H1 (cell line): ENCODE measurements around the gene RCBTB1. TPM values are rescaled to one million over a fixed set of nuclear protein-coding genes. Genes with fewer than 3 reads are reported as not detected.

Experiments
- CTCF ChIA-PET: fragments of 300-600 bp; sonication (Branson Sonifier 250); formaldehyde crosslinking; loops from one replicate; lab custom pipeline; 2021; ENCODE audit not compliant: partially characterized antibody; lab: Charles Lee
- POLR2A ChIA-PET: fragments of 300-600 bp; sonication (Branson Sonifier 250); formaldehyde crosslinking; loops from one replicate; lab custom pipeline; 2021; ENCODE audit warnings: inconsistent platforms; ENCODE audit not compliant: partially characterized antibody; lab: Charles Lee
- DNase-seq, 2 experiments: peaks; one replicate each; pipeline versions ENCODE4 v3.0.0 to v3.0.0-alpha.2; 2010 to 2022; ENCODE audit warnings: low spot score in 2 of 2, low read depth in 1 of 2, mixed read lengths in 1 of 2
- FAIRE-seq: peaks from 2 replicates; lab custom pipeline; 2011; peaks lifted over from hg19 to GRCh38; lab: Jason Lieb, UNC
- H2AFZ ChIP-seq: 2 replicates; pipeline ENCODE4 v1.8.1; 2012; ENCODE audit warnings: low read length, inconsistent platforms
- H2AK5ac ChIP-seq: 2 replicates; pipeline ENCODE4 v1.6.1; 2013; ENCODE audit warnings: low read depth, low read length
- H2BK120ac ChIP-seq: replicated peaks from 2 replicates; pipeline ENCODE3; 2013; ENCODE audit warnings: low read depth, low read length, inconsistent platforms
- H2BK12ac ChIP-seq: 2 replicates; pipeline ENCODE4 v1.6.1; 2013; ENCODE audit warnings: low read depth, low read length
- H2BK15ac ChIP-seq: 2 replicates; pipeline ENCODE4 v1.6.1; 2013; ENCODE audit warnings: low read length
- H2BK20ac ChIP-seq: 2 replicates; pipeline ENCODE4 v1.6.1; 2013; ENCODE audit warnings: low read length
- H2BK5ac ChIP-seq: 2 replicates; pipeline ENCODE4 v1.6.1; 2013; ENCODE audit warnings: low read depth, low read length
- H3K14ac ChIP-seq: 2 replicates; pipeline ENCODE4 v1.6.1; 2013; ENCODE audit warnings: inconsistent platforms; ENCODE audit not compliant: insufficient read length
- H3K18ac ChIP-seq: 2 replicates; pipeline ENCODE4 v1.6.1; 2013; ENCODE audit warnings: low read length; ENCODE audit errors: extremely low read depth
- H3K23ac ChIP-seq: 2 replicates; pipeline ENCODE4 v1.6.1; 2013; ENCODE audit warnings: inconsistent platforms; ENCODE audit not compliant: insufficient read length
- H3K23me2 ChIP-seq: 2 replicates; pipeline ENCODE4 v1.6.1; 2013; ENCODE audit warnings: low read depth, low read length
- H3K27ac ChIP-seq: 2 replicates; pipeline ENCODE4 v1.6.1; 2011; ENCODE audit warnings: low read depth, low read length, inconsistent platforms
- H3K27me3 ChIP-seq, 4 experiments: replicated peaks in 1 of 4; 1 replicate in 1 of 4; 2 replicates in 3 of 4; pipeline versions ENCODE4 v1.6.1 to v1.8.1; 2011 to 2013; ENCODE audit warnings: low read length in 3 of 4, mild to moderate bottlenecking in 3 of 4, inconsistent platforms in 2 of 4, mixed read lengths in 2 of 4, moderate library complexity in 1 of 4; ENCODE audit not compliant: control insufficient read depth in 3 of 4, insufficient read depth in 3 of 4; ENCODE audit errors: extremely low read depth in 1 of 4
- H3K36me3 ChIP-seq, 4 experiments: 2 replicates each; pipeline versions ENCODE4 v1.6.1 to v1.8.1; 2011 to 2013; ENCODE audit warnings: mild to moderate bottlenecking in 4 of 4, low read length in 3 of 4, moderate library complexity in 2 of 4, control low read depth in 1 of 4, inconsistent platforms in 1 of 4; ENCODE audit not compliant: insufficient read depth in 4 of 4, control insufficient read depth in 2 of 4
- H3K4ac ChIP-seq: replicated peaks from 2 replicates; pipeline ENCODE3; 2013; ENCODE audit warnings: low read length, low read depth, mixed read lengths, inconsistent platforms; ENCODE audit not compliant: insufficient read length
- H3K4me1 ChIP-seq, 4 experiments: replicated peaks in 1 of 4; 1 replicate in 1 of 4; 2 replicates in 3 of 4; pipeline versions ENCODE4 v1.6.1 to v1.8.1; 2011 to 2013; ENCODE audit warnings: low read length in 3 of 4, inconsistent platforms in 2 of 4, mixed read lengths in 1 of 4; ENCODE audit not compliant: insufficient read depth in 4 of 4, control insufficient read depth in 3 of 4
- H3K4me2 ChIP-seq, 2 experiments: 2 replicates each; pipeline versions ENCODE4 v1.6.1 to v1.8.1; 2011 to 2013; ENCODE audit warnings: low read depth in 2 of 2, low read length in 2 of 2, control low read depth in 1 of 2, inconsistent platforms in 1 of 2, mild to moderate bottlenecking in 1 of 2; ENCODE audit not compliant: insufficient read depth in 1 of 2
- H3K4me3 ChIP-seq, 4 experiments: fragments of 200-600, 300-600 bp in 1 of 4; sonication (generic), shearing (Covaris generic), sonication (Bioruptor Twin) in 1 of 4; 2 replicates each; pipeline versions ENCODE4 v1.5.1 to v1.8.1; 2011 to 2016; ENCODE audit warnings: low read length in 4 of 4, low read depth in 3 of 4, control low read depth in 2 of 4, inconsistent platforms in 2 of 4, mild to moderate bottlenecking in 2 of 4, mixed read lengths in 1 of 4, moderate library complexity in 1 of 4; ENCODE audit not compliant: insufficient read depth in 2 of 4; ENCODE audit errors: extremely low read depth in 1 of 4
- H3K56ac ChIP-seq: replicated peaks from 2 replicates; pipeline ENCODE3; 2013; ENCODE audit warnings: low read depth, mild to moderate bottlenecking, mixed read lengths, low read length, inconsistent platforms; ENCODE audit not compliant: insufficient read length
- H3K79me1 ChIP-seq: 2 replicates; pipeline ENCODE4 v1.6.1; 2013; ENCODE audit warnings: low read depth, low read length, control low read depth
- H3K79me2 ChIP-seq, 2 experiments: 2 replicates each; pipeline versions ENCODE4 v1.6.1 to v1.8.1; 2012 to 2013; ENCODE audit warnings: low read length in 2 of 2, mild to moderate bottlenecking in 2 of 2, inconsistent platforms in 1 of 2; ENCODE audit not compliant: insufficient read depth in 2 of 2, control insufficient read depth in 1 of 2
- H3K9ac ChIP-seq, 4 experiments: replicated peaks in 1 of 4; 1 replicate in 1 of 4; 2 replicates in 3 of 4; pipeline versions ENCODE4 v1.6.1 to v1.8.1; 2011 to 2013; ENCODE audit warnings: low read depth in 3 of 4, low read length in 3 of 4, control low read depth in 2 of 4, mild to moderate bottlenecking in 2 of 4, moderate library complexity in 2 of 4, inconsistent platforms in 1 of 4; ENCODE audit errors: extremely low read depth in 1 of 4
- H3K9me3 ChIP-seq, 2 experiments: 2 replicates each; pipeline versions ENCODE4 v1.6.1 to v1.8.1; 2012 to 2013; ENCODE audit warnings: mild to moderate bottlenecking in 2 of 2, moderate library complexity in 2 of 2, control low read depth in 1 of 2, inconsistent platforms in 1 of 2, low read depth in 1 of 2, low read length in 1 of 2, mixed read lengths in 1 of 2; ENCODE audit not compliant: insufficient read depth in 2 of 2
- H4K20me1 ChIP-seq, 2 experiments: replicated peaks in 1 of 2; 2 replicates each; pipeline versions ENCODE3 to v1.8.1; 2011 to 2013; ENCODE audit warnings: inconsistent platforms in 2 of 2, low read length in 2 of 2, mild to moderate bottlenecking in 1 of 2; ENCODE audit not compliant: insufficient read depth in 2 of 2, control insufficient read depth in 1 of 2
- H4K5ac ChIP-seq: 2 replicates; pipeline ENCODE4 v1.6.1; 2013; ENCODE audit warnings: low read length, low read depth, mixed read lengths, inconsistent platforms; ENCODE audit not compliant: insufficient read length
- H4K8ac ChIP-seq: 2 replicates; pipeline ENCODE4 v1.8.0; 2013; ENCODE audit warnings: mild to moderate bottlenecking, moderate library complexity, low read length, inconsistent platforms; ENCODE audit not compliant: insufficient read depth; ENCODE audit errors: extremely low read depth
- H4K91ac ChIP-seq: replicated peaks from 2 replicates; pipeline ENCODE3; 2013; ENCODE audit warnings: low read length, mixed read lengths, inconsistent platforms; ENCODE audit not compliant: insufficient read length
- CBX5 ChIP-seq: fragments of 300-800, 300-1000 bp; sonication (generic); IDR thresholded peaks from 2 replicates; pipeline ENCODE4 v1.7.1; 2016; ENCODE audit warnings: antibody characterized with exemption, low read length, low read depth
- EZH2 ChIP-seq: fragments of 200-600 bp; sonication (generic); IDR thresholded peaks from 2 replicates; pipeline ENCODE4 v1.7.1; 2012; ENCODE audit warnings: low read depth, mild to moderate bottlenecking, moderate library complexity, low read length, inconsistent platforms; ENCODE audit not compliant: severe bottlenecking
- KDM4A ChIP-seq: IDR thresholded peaks from one replicate; pipeline ENCODE4 v1.7.1; 2012; ENCODE audit warnings: low read depth, mild to moderate bottlenecking, moderate library complexity, low read length, inconsistent platforms; ENCODE audit not compliant: severe bottlenecking
- POLR2AphosphoS5 ChIP-seq: IDR thresholded peaks from 2 replicates; pipeline ENCODE4 v1.6.1; 2011; ENCODE audit warnings: low read depth, low read length
- SRF ChIP-seq: IDR thresholded peaks from 2 replicates; pipeline ENCODE4 v1.6.1; 2011; ENCODE audit warnings: mild to moderate bottlenecking, low read depth, low read length, moderate library complexity
- TEAD4 ChIP-seq: IDR thresholded peaks from 2 replicates; pipeline ENCODE4 v1.6.1; 2012; ENCODE audit warnings: low read depth, low read length, inconsistent platforms, mixed read lengths
- WGBS, 2 experiments: shearing (Covaris generic) in 1 of 2; methylation state at CpG; one replicate each; pipeline versions ENCODE4 v1.1.6 to v1.1.7; 2013 to 2015; ENCODE audit warnings: low lambda C conversion rate in 2 of 2, mixed read lengths in 2 of 2, inconsistent platforms in 1 of 2, low coverage in 1 of 2, missing lambda C conversion rate in 1 of 2; ENCODE audit not compliant: insufficient replicate concordance in 2 of 2, insufficient coverage in 1 of 2, insufficient read length in 1 of 2; ENCODE audit errors: extremely low coverage in 1 of 2, missing lambda C conversion rate in 1 of 2; 5-methylcytosine and 5-hydroxymethylcytosine counted together
- polyA plus RNA-seq, 7 experiments: library from polyadenylated mRNA; depleted of rRNA in 3 of 7; stranded (reverse) in 5 of 7; unstranded in 2 of 7; fragments of >200 nt in 5 of 7; fragments of 200-250 nt in 2 of 7; gene quantifications; 1 replicate in 5 of 7; 2 replicates in 1 of 7; 4 replicates in 1 of 7; pipeline versions ENCODE4 v1.2.1 to v1.2.3, GENCODE V29; 2011 to 2013; ENCODE audit warnings: missing spikeins in 2 of 7, mixed read lengths in 2 of 7
- total RNA-seq: library from RNA; stranded (reverse); fragmentation: NEBNext Ultra II Directional; extraction: Animal tissue kit (Norgen Biotek cat#: 25700); gene quantifications from 2 replicates; pipeline ENCODE4 v1.2.1, GENCODE V29; 2021
- TF ChIP-seq, protein P1 (sequence below), 3 experiments: IDR thresholded peaks; 1 replicate in 2 of 3; 2 replicates in 1 of 3; pipeline versions ENCODE4 v1.5.1 to v1.6.1; 2011; ENCODE audit warnings: low read length in 3 of 3, mild to moderate bottlenecking in 3 of 3, inconsistent platforms in 2 of 3, low read depth in 1 of 3, moderate library complexity in 1 of 3; ENCODE audit not compliant: insufficient read depth in 1 of 3; ENCODE audit errors: control extremely low read depth in 1 of 3

The RCBTB1 gene
- total and polyA plus RNA-seq, 2 of the 8 experiments (the other 6 are each of a cell fraction or from before 2014, with no cell fraction given), result 13.7 to 29.8 TPM

DNA sequence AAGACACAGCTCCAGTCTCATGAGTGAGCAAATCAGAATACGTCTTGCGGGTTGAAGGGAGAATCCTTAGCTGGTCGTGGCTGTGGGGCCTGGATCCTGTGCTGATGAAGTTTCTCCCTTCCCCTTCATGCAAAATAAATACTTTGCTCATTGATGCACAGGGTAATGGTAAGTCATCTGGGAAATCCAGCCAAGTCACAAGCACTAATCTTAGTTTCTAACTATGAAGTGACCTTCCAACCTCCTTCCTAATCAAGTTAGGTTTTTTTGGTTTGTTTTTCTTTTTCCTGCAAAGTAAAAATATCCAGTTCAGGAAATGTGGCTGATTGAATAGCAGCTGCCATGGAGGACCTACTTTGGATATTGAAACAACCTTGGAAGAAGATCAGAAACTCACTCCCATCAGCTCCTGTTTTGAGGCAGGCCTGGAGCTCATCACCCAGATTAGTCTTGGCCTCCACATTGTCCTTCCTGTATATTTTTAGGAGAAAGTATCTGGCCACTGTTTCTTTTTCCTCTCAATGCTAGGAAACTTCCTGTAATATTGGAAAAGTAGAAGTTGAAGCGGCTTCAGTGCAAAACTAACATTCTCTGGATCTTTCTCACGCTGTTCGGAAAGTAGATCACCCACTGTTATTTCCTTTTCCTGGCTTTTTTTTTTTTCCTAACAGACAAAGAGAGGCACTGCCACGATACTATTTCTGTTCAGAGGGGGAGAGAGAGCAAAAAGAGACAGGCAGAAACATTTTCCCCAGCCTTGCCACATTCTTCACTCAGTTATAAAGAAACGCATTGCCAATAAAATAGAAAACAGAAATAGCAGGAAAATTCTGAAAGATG is 30.7 kb upstream of the RCBTB1 start:
- no peak overlapping the region for H3K18ac ChIP-seq
- no peak overlapping the region for H2BK20ac ChIP-seq
- FAIRE-seq (no peak), DNase-seq (no peak)
- no peak overlapping the region for H3K4ac ChIP-seq
- H4K91ac ChIP-seq, result no peak overlapping the region
- no peaks in the 10 kb centered on the region for H3K9me3 ChIP-seq
- no peaks in the 10 kb centered on the region for H3K79me2 ChIP-seq
- H3K14ac ChIP-seq, result no peak overlapping the region
- no peak overlapping the region for H2BK15ac ChIP-seq
- H3K36me3 ChIP-seq, result no peaks in the 10 kb centered on the region
- no peak overlapping the region for H4K8ac ChIP-seq
- H2BK120ac ChIP-seq, result no peak overlapping the region
- no peak overlapping the region for H3K9ac ChIP-seq
- no peak overlapping the region for H4K5ac ChIP-seq
- no peak overlapping the region for H3K56ac ChIP-seq
- no peaks in the 10 kb centered on the region for H4K20me1 ChIP-seq
- no peak overlapping the region for H3K27ac ChIP-seq
- no peak overlapping the region for H2BK5ac ChIP-seq
- H2BK12ac ChIP-seq, result no peak overlapping the region
- POLR2A ChIA-PET, result no interaction called here
- TF ChIP-seq, protein P1, sequence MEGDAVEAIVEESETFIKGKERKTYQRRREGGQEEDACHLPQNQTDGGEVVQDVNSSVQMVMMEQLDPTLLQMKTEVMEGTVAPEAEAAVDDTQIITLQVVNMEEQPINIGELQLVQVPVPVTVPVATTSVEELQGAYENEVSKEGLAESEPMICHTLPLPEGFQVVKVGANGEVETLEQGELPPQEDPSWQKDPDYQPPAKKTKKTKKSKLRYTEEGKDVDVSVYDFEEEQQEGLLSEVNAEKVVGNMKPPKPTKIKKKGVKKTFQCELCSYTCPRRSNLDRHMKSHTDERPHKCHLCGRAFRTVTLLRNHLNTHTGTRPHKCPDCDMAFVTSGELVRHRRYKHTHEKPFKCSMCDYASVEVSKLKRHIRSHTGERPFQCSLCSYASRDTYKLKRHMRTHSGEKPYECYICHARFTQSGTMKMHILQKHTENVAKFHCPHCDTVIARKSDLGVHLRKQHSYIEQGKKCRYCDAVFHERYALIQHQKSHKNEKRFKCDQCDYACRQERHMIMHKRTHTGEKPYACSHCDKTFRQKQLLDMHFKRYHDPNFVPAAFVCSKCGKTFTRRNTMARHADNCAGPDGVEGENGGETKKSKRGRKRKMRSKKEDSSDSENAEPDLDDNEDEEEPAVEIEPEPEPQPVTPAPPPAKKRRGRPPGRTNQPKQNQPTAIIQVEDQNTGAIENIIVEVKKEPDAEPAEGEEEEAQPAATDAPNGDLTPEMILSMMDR (IDR thresholded peaks at IDR 0.05; ENCODE audit: control extremely low read depth in 1 of 3, insufficient read depth in 1 of 3, low read depth in 1 of 3, low read length in 3 of 3), result no peak
- TF ChIP-seq KDM4A (no peak), SRF (no peak), CBX5 (no peak), TEAD4 (no peak), POLR2AphosphoS5 (no peak), EZH2 (no peak)
- no peak overlapping the region for H3K4me3 ChIP-seq
- no peak overlapping the region for H2AFZ ChIP-seq
- CTCF ChIA-PET, result interaction anchor here (0.6 to 1.8 kb wide), 7 partner anchors 9 to 551 kb away, joined by 3 to 6 read pairs (median 4); no protein-coding TSS in a partner anchor
- H3K23me2 ChIP-seq, result no peaks in the 10 kb centered on the region
- H3K79me1 ChIP-seq, result no peaks in the 10 kb centered on the region
- H2AK5ac ChIP-seq, result no peak overlapping the region
- peaks cover 0 to 3% (median 0%) of the 10 kb centered on the region in 4 experiments; a peak in 1 of 7 replicates for H3K4me1 ChIP-seq
- no peaks in the 10 kb centered on the region for H3K27me3 ChIP-seq
- WGBS, 2 experiments, result 81% methylated on average over 8 of the region's 8 CpGs; no CpG with 5 or more reads in 1 of the 2 experiments
- no peak overlapping the region for H3K23ac ChIP-seq
- H3K4me2 ChIP-seq, result no peak overlapping the region
